Neural progenitor cell (in vitro differentiated cells): ENCODE data around the gene AKIRIN2.

Experiments used
- EZH2 ChIP-seq: fragments of 200-600 bp; sonication (generic); IDR thresholded peaks from 2 replicates; pipeline ENCODE4 v1.6.1; 2017; ENCODE audit warnings: antibody characterized with exemption, mild to moderate bottlenecking, moderate library complexity
- EZH2phosphoT487 ChIP-seq: fragments of 200-600 bp; sonication (generic); IDR thresholded peaks from 2 replicates; pipeline ENCODE4 v1.6.1; 2017; ENCODE audit warnings: antibody characterized with exemption
- TF ChIP-seq, protein P1 (sequence below): fragments of 200-600 bp; sonication (generic); IDR thresholded peaks from 2 replicates; pipeline ENCODE4 v1.5.1; 2017; ENCODE audit warnings: antibody characterized with exemption, mild to moderate bottlenecking

DNA sequence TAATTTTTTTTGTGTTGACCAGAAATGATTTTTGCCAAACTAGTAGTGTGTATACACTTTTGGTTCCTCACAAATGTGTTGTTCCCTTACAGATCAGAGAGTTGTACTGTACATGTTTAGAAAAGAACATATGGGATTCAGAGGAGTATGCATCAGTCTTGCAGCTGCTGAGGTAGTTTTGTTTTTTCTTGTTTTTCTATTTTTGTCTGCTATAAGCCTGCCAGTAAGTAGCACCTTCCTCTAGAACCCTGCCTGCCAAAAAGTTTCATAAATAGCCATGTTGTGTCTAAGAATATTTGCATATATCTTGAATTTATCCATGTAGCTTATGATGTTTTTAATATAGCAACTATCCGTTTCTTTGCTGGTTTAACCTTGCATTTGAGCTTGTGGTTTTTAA is 65.7 kb downstream of the AKIRIN2 start:
- TF ChIP-seq, protein P1, sequence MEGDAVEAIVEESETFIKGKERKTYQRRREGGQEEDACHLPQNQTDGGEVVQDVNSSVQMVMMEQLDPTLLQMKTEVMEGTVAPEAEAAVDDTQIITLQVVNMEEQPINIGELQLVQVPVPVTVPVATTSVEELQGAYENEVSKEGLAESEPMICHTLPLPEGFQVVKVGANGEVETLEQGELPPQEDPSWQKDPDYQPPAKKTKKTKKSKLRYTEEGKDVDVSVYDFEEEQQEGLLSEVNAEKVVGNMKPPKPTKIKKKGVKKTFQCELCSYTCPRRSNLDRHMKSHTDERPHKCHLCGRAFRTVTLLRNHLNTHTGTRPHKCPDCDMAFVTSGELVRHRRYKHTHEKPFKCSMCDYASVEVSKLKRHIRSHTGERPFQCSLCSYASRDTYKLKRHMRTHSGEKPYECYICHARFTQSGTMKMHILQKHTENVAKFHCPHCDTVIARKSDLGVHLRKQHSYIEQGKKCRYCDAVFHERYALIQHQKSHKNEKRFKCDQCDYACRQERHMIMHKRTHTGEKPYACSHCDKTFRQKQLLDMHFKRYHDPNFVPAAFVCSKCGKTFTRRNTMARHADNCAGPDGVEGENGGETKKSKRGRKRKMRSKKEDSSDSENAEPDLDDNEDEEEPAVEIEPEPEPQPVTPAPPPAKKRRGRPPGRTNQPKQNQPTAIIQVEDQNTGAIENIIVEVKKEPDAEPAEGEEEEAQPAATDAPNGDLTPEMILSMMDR, result no peak
- TF ChIP-seq EZH2phosphoT487 (no peak), EZH2 (no peak)
